Neural cell (in vitro differentiated cells): ENCODE results near the gene PLA2G10. TPM values are rescaled to one million over a fixed set of nuclear protein-coding genes. Genes with fewer than 3 reads are reported as not detected.
"Not testable (repeated sequence)": the region's sequence is repeated elsewhere in the genome, so short reads cannot be mapped to it uniquely, and the experiment has no call there.

Source experiments
- H2AFZ ChIP-seq: fragments of 200-600, 300-800 bp; sonication (generic), shearing (Covaris generic); 2 replicates; pipeline ENCODE4 v1.6.0; 2014; ENCODE audit warnings: low read depth, mild to moderate bottlenecking, antibody characterized with exemption, low read length, moderate library complexity
- H3F3A ChIP-seq: fragments of 200-600 bp; shearing (Covaris generic); 2 replicates; pipeline ENCODE4 v1.6.1; 2016; ENCODE audit warnings: mild to moderate bottlenecking, moderate library complexity, mixed read lengths, antibody characterized with exemption, low read length; ENCODE audit not compliant: insufficient read depth, poor library complexity, severe bottlenecking
- H3K27ac ChIP-seq: fragments of 200-600, 300-800 bp; sonication (generic), shearing (Covaris generic); 2 replicates; pipeline ENCODE4 v1.5.1; 2014; ENCODE audit warnings: mild to moderate bottlenecking, low read length, moderate library complexity
- H3K27me3 ChIP-seq: fragments of 300-800, 200-600 bp; sonication (generic), shearing (Covaris generic); 2 replicates; pipeline ENCODE4 v1.6.0; 2014; ENCODE audit warnings: mild to moderate bottlenecking, low read depth, low read length, moderate library complexity; ENCODE audit not compliant: insufficient read depth
- H3K36me3 ChIP-seq: fragments of 300-800, 200-600 bp; sonication (generic), shearing (Covaris generic); 2 replicates; pipeline ENCODE4 v1.5.1; 2014; ENCODE audit warnings: mild to moderate bottlenecking, antibody characterized with exemption, low read length, moderate library complexity; ENCODE audit not compliant: insufficient read depth
- H3K4me2 ChIP-seq: fragments of 300-800, 200-600 bp; sonication (generic), shearing (Covaris generic); 2 replicates; pipeline ENCODE4 v1.6.0; 2014; ENCODE audit warnings: mild to moderate bottlenecking, low read length
- H3K4me3 ChIP-seq: fragments of 300-800, 200-600 bp; sonication (generic), shearing (Covaris generic); 2 replicates; pipeline ENCODE4 v1.5.1; 2014; ENCODE audit warnings: mild to moderate bottlenecking, low read length, moderate library complexity
- H3K79me2 ChIP-seq: fragments of 200-600 bp; shearing (Covaris generic); replicated peaks from 2 replicates; pipeline ENCODE4 v1.6.0; 2014; ENCODE audit warnings: mild to moderate bottlenecking, low read length, moderate library complexity; ENCODE audit not compliant: insufficient read depth
- H3K9ac ChIP-seq: fragments of 300-800, 200-600 bp; sonication (generic), shearing (Covaris generic); 2 replicates; pipeline ENCODE4 v1.6.1; 2016; ENCODE audit warnings: mild to moderate bottlenecking, low read length, mixed read lengths
- H3K9me2 ChIP-seq: fragments of 200-600 bp; shearing (Covaris generic); 2 replicates; pipeline ENCODE4 v1.6.1; 2016; ENCODE audit warnings: mild to moderate bottlenecking, low read length, mixed read lengths; ENCODE audit not compliant: insufficient read depth
- H3K9me3 ChIP-seq: fragments of 200-600, 300-800 bp; sonication (generic), shearing (Covaris generic); 2 replicates; pipeline ENCODE4 v1.6.1; 2016; ENCODE audit warnings: mild to moderate bottlenecking, mixed run types, low read length, moderate library complexity, mixed read lengths
- H4K20me1 ChIP-seq: fragments of 200-600 bp; shearing (Covaris generic); 2 replicates; pipeline ENCODE4 v1.6.1; 2016; ENCODE audit warnings: mild to moderate bottlenecking, mixed run types; ENCODE audit not compliant: insufficient read depth
- CTCF ChIP-seq: fragments of 450-650 bp; IDR thresholded peaks from 2 replicates; pipeline ENCODE4 v1.5.1; 2014; ENCODE audit warnings: antibody characterized with exemption, mild to moderate bottlenecking, moderate library complexity; ENCODE audit not compliant: poor library complexity, severe bottlenecking
- EP300 ChIP-seq: fragments of 450-650 bp; conservative IDR thresholded peaks from 2 replicates; pipeline ENCODE4 v1.6.1; 2014; ENCODE audit warnings: antibody characterized with exemption, mild to moderate bottlenecking, moderate library complexity; ENCODE audit not compliant: poor library complexity, severe bottlenecking
- EZH2 ChIP-seq: fragments of 200-600, 300-800 bp; shearing (Covaris generic), sonication (generic); IDR thresholded peaks from 2 replicates; pipeline ENCODE4 v1.6.1; 2014; ENCODE audit warnings: antibody characterized with exemption, low read length, borderline replicate concordance, mild to moderate bottlenecking; ENCODE audit not compliant: insufficient read depth, poor library complexity, severe bottlenecking
- MXI1 ChIP-seq: fragments of 450-650 bp; conservative IDR thresholded peaks from 2 replicates; pipeline ENCODE4 v1.6.1; 2014; ENCODE audit warnings: antibody characterized with exemption, mild to moderate bottlenecking; ENCODE audit not compliant: poor library complexity, severe bottlenecking
- POLR2AphosphoS5 ChIP-seq: IDR thresholded peaks from 2 replicates; pipeline ENCODE4 v1.6.1; 2012
- RAD21 ChIP-seq: fragments of 450-650 bp; conservative IDR thresholded peaks from 2 replicates; pipeline ENCODE4 v1.6.1; 2014; ENCODE audit warnings: antibody characterized with exemption, mild to moderate bottlenecking, moderate library complexity
- REST ChIP-seq: IDR thresholded peaks from 2 replicates; pipeline ENCODE4 v1.6.1; 2012; ENCODE audit warnings: borderline replicate concordance
- SMC3 ChIP-seq: fragments of 450-650 bp; conservative IDR thresholded peaks from 2 replicates; pipeline ENCODE4 v1.6.1; 2014; ENCODE audit warnings: antibody characterized with exemption, mild to moderate bottlenecking, moderate library complexity; ENCODE audit not compliant: poor library complexity
- TAF1 ChIP-seq: IDR thresholded peaks from 2 replicates; pipeline ENCODE4 v1.6.1; 2012; ENCODE audit warnings: low read depth
- polyA plus RNA-seq: library from polyadenylated mRNA; depleted of rRNA; stranded (reverse); fragments of >200 nt; gene quantifications from 2 replicates; pipeline ENCODE4 v1.2.3, GENCODE V29; 2014

The PLA2G10 gene
- polyA plus RNA-seq, 1 donor from 2014 or later = not detected

- Histone ChIP-seq H3K36me3 (no peaks in the 10 kb centered on the region), H3K27me3 (no peaks in the 10 kb centered on the region), H3K79me2 (no peaks in the 10 kb centered on the region), H2AFZ (no peak overlapping the region), H3F3A (no peaks in the 10 kb centered on the region), H3K9me2 (no peaks in the 10 kb centered on the region), H3K9ac (no peak overlapping the region), H3K4me3 (no peak overlapping the region), H3K4me2 (no peak overlapping the region), H3K27ac (no peak overlapping the region), H3K9me3 (no peaks in the 10 kb centered on the region), H4K20me1 (no peaks in the 10 kb centered on the region)
- TF ChIP-seq MXI1 (no peak), EZH2 (no peak), EP300 (no peak), REST (no peak), RAD21 (no peak), TAF1 (no peak), CTCF (no peak), SMC3 (no peak), POLR2AphosphoS5 (no peak)
Measured at GRCh38 chr16:14681115-14681514, 13.0 kb downstream of the PLA2G10 start.

- not testable (repeated sequence) for H3K4me3 ChIP-seq, H3K9me2 ChIP-seq, H3K79me2 ChIP-seq, H3K27ac ChIP-seq, H4K20me1 ChIP-seq, H3K9ac ChIP-seq, H3K4me2 ChIP-seq, H3K36me3 ChIP-seq, H3F3A ChIP-seq, H3K27me3 ChIP-seq, H3K9me3 ChIP-seq, H2AFZ ChIP-seq
Measured at GRCh38 chr16:14680396-14680795, 13.7 kb downstream of the PLA2G10 start.
